DND-41 (cell line): ENCODE data around the gene SPATA25.

ENCODE experiments used
- EZH2 ChIP-seq: IDR thresholded peaks from 3 replicates; pipeline ENCODE4 v1.6.1; 2012; ENCODE audit warnings: borderline replicate concordance, low read depth, mild to moderate bottlenecking, moderate library complexity, low read length, inconsistent platforms; ENCODE audit not compliant: severe bottlenecking
- TF ChIP-seq, protein P1 (sequence below): IDR thresholded peaks from 2 replicates; pipeline ENCODE4 v1.5.1; 2012; ENCODE audit warnings: borderline replicate concordance, low read length, moderate library complexity, mild to moderate bottlenecking; ENCODE audit not compliant: poor library complexity, severe bottlenecking; ENCODE audit errors: extremely low read depth

DNA sequence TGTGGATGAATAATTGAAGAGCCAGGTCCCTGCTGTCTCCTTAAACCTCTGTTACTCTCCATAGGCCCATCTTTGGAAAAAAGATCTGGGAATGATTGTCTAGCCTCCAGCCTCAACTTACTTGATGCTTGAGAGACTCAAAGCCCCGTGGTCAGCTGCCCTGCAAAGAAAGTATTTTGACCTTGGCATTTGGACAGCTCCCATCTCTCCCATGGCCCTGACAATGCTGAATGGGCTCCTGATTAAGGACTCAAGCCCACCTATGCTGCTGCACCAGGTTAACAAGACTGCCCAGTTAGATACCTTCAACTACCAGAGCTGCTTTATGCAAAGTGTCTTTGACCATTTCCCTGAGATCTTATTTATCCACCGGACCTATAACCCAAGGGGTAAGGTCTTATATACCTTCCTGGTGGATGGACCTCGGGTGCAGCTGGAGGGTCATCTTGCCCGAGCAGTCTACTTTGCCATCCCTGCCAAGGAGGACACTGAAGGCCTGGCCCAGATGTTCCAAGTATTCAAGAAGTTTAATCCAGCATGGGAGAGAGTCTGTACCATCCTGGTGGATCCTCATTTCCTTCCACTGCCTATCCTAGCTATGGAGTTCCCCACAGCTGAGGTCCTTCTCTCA, 4.8 kb downstream of the SPATA25 start:
- TF ChIP-seq, protein P1, sequence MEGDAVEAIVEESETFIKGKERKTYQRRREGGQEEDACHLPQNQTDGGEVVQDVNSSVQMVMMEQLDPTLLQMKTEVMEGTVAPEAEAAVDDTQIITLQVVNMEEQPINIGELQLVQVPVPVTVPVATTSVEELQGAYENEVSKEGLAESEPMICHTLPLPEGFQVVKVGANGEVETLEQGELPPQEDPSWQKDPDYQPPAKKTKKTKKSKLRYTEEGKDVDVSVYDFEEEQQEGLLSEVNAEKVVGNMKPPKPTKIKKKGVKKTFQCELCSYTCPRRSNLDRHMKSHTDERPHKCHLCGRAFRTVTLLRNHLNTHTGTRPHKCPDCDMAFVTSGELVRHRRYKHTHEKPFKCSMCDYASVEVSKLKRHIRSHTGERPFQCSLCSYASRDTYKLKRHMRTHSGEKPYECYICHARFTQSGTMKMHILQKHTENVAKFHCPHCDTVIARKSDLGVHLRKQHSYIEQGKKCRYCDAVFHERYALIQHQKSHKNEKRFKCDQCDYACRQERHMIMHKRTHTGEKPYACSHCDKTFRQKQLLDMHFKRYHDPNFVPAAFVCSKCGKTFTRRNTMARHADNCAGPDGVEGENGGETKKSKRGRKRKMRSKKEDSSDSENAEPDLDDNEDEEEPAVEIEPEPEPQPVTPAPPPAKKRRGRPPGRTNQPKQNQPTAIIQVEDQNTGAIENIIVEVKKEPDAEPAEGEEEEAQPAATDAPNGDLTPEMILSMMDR = no peak
- no peak for TF ChIP-seq EZH2
